ENCODE results near the gene MCF2L. TPM values are rescaled to one million over a fixed set of nuclear protein-coding genes. Genes with fewer than 3 reads are reported as not detected.

Gene MCF2L
- polyA plus RNA-seq, 2 of the 4 experiments (the other 2 are of a cell fraction) = 0.36 to 0.92 TPM

GRCh38 chr13:113121183-113121927 lies 152.3 kb downstream of the MCF2L start:
- H3K27ac ChIP-seq = no peak overlapping the region
- no peak for FAIRE-seq

DNA sequence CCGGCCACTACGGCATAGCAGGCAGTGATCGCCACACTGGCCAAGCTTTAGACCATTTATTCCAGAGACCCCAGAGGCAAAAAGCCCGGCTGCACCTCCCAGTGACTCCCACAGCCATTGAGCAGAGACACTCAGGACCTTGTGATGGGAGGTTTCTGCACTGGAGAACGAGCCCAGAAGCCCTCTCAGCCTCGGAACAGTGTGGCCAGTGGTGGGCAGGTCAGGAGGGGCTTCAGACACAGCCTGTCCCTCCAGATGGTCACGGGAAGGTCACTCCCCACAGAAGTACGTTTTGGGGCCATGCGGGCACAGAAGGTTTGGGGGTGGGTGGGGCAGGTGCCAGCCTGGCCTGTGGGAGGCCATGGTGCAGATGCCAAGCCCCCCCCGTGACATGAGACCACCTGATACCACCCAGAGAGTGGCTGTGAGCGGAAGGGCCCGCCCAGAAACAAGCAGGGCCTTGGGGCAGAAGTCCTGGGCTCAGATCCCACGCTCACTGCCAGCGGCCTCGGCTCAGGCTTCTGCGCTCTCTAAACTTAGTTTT lies 153.0 kb downstream of the MCF2L start:
- 81% methylated on average over 5 of the region's 16 CpGs for WGBS (ENCODE audit: missing lambda C conversion rate)
- CTCF ChIA-PET = no interaction called here
- no peak overlapping the region for H3K4me2 ChIP-seq
- no peaks in the 10 kb centered on the region for H3K9me3 ChIP-seq
- H3K4me1 ChIP-seq = no peaks in the 10 kb centered on the region
- POLR2A ChIA-PET = no interaction called here
- ATAC-seq (no peak), DNase-seq (ENCODE audit: low read depth in 1 of 2, low spot score in 1 of 2) (no peak), FAIRE-seq (no peak)
- TF ChIP-seq ZFP36 (IDR thresholded peaks at IDR 0.05; ENCODE audit: borderline replicate concordance, partially characterized antibody) (no peak), TP53 (CRISPR knock-in tag; IDR thresholded peaks at IDR 0.05) (no peak), MAZ (IDR thresholded peaks at IDR 0.05; ENCODE audit: borderline replicate concordance, low read depth, low read length) (no peak), BCL3 (IDR thresholded peaks at IDR 0.05) (no peak), SREBF2 (IDR thresholded peaks at IDR 0.05) (no peak), HOXA7 (CRISPR knock-in tag; IDR thresholded peaks at IDR 0.05) (no peak), CEBPB (IDR thresholded peaks at IDR 0.05) (no peak), HEYL (CRISPR knock-in tag; IDR thresholded peaks at IDR 0.05) (no peak), RARB (CRISPR knock-in tag; IDR thresholded peaks at IDR 0.05) (no peak), BHLHE40 (IDR thresholded peaks at IDR 0.05; ENCODE audit: low read depth, low read length) (no peak), GATA3 (IDR thresholded peaks at IDR 0.05; ENCODE audit: borderline replicate concordance) (no peak), EHF (CRISPR knock-in tag; IDR thresholded peaks at IDR 0.05) (no peak), NR3C1 (IDR thresholded peaks at IDR 0.05) (no peak), ZNF302 (CRISPR knock-in tag; IDR thresholded peaks at IDR 0.05) (no peak), HOXB13 (CRISPR knock-in tag; IDR thresholded peaks at IDR 0.05; ENCODE audit: low read depth) (no peak), HDAC2 (IDR thresholded peaks at IDR 0.05) (no peak)
- TF ChIP-seq, protein P1, sequence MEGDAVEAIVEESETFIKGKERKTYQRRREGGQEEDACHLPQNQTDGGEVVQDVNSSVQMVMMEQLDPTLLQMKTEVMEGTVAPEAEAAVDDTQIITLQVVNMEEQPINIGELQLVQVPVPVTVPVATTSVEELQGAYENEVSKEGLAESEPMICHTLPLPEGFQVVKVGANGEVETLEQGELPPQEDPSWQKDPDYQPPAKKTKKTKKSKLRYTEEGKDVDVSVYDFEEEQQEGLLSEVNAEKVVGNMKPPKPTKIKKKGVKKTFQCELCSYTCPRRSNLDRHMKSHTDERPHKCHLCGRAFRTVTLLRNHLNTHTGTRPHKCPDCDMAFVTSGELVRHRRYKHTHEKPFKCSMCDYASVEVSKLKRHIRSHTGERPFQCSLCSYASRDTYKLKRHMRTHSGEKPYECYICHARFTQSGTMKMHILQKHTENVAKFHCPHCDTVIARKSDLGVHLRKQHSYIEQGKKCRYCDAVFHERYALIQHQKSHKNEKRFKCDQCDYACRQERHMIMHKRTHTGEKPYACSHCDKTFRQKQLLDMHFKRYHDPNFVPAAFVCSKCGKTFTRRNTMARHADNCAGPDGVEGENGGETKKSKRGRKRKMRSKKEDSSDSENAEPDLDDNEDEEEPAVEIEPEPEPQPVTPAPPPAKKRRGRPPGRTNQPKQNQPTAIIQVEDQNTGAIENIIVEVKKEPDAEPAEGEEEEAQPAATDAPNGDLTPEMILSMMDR (IDR thresholded peaks at IDR 0.05) = no peak
- TF ChIP-seq, protein P2, sequence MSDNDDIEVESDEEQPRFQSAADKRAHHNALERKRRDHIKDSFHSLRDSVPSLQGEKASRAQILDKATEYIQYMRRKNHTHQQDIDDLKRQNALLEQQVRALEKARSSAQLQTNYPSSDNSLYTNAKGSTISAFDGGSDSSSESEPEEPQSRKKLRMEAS (IDR thresholded peaks at IDR 0.05) = no peak
- H3K27ac ChIP-seq = no peak overlapping the region
- H3K4me3 ChIP-seq = no peak overlapping the region

More at GRCh38 chr13:113121183-113121927, 152.3 kb downstream of the MCF2L start:
- H3K9me3 ChIP-seq = no peaks in the 10 kb centered on the region
- TF ChIP-seq CBX8 (IDR thresholded peaks at IDR 0.05) (no peak), RFX5 (IDR thresholded peaks at IDR 0.05) (no peak), POLR2A (IDR thresholded peaks at IDR 0.05; ENCODE audit: low read length) (no peak), CHD2 (IDR thresholded peaks at IDR 0.05; ENCODE audit: low read length, partially characterized antibody) (no peak), EP300 (IDR thresholded peaks at IDR 0.05) (no peak), TP53 (CRISPR knock-in tag; IDR thresholded peaks at IDR 0.05) (no peak), PHF8 (IDR thresholded peaks at IDR 0.05; ENCODE audit: borderline replicate concordance, low read depth) (no peak), NR3C1 (IDR thresholded peaks at IDR 0.05) (no peak), MAZ (IDR thresholded peaks at IDR 0.05; ENCODE audit: borderline replicate concordance, low read depth, low read length) (no peak), HOXB5 (CRISPR knock-in tag; IDR thresholded peaks at IDR 0.05) (no peak), CBX2 (IDR thresholded peaks at IDR 0.05; ENCODE audit: borderline replicate concordance, low read depth) (no peak), RARB (CRISPR knock-in tag; IDR thresholded peaks at IDR 0.05) (no peak), HOXA7 (CRISPR knock-in tag; IDR thresholded peaks at IDR 0.05) (no peak), ZC3H11A (IDR thresholded peaks at IDR 0.05) (no peak), FOSL2 (IDR thresholded peaks at IDR 0.05) (no peak), FOSL2 (CRISPR knock-in tag; IDR thresholded peaks at IDR 0.05) (no peak), KDM5A (IDR thresholded peaks at IDR 0.05) (no peak)
- TF ChIP-seq, protein P3, sequence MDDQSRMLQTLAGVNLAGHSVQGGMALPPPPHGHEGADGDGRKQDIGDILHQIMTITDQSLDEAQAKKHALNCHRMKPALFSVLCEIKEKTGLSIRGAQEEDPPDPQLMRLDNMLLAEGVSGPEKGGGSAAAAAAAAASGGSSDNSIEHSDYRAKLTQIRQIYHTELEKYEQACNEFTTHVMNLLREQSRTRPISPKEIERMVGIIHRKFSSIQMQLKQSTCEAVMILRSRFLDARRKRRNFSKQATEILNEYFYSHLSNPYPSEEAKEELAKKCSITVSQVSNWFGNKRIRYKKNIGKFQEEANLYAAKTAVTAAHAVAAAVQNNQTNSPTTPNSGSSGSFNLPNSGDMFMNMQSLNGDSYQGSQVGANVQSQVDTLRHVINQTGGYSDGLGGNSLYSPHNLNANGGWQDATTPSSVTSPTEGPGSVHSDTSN (IDR thresholded peaks at IDR 0.05) = no peak
- TF ChIP-seq, protein P2 (IDR thresholded peaks at IDR 0.05) = no peak
- DNase-seq (ENCODE audit: low read depth in 1 of 2, low spot score in 1 of 2) (no peak), ATAC-seq (no peak)
- POLR2A ChIA-PET = no interaction called here
- H3K4me3 ChIP-seq = no peak overlapping the region
- H3K4me2 ChIP-seq = no peak overlapping the region
- CTCF ChIA-PET = no interaction called here
- no peaks in the 10 kb centered on the region for H3K4me1 ChIP-seq
- WGBS (ENCODE audit: missing lambda C conversion rate) = 65% methylated on average over 13 of the region's 24 CpGs

Data from A549 (cell line).